GM12878 (cell line): ENCODE results near the gene FBXL2.

Experiments used
- BMI1 ChIP-seq: fragments of 450-650 bp; IDR thresholded peaks from 2 replicates; pipeline ENCODE4 v1.6.1; 2016; ENCODE audit warnings: mild to moderate bottlenecking, moderate library complexity, borderline replicate concordance
- CTCF ChIP-seq, 3 experiments: IDR thresholded peaks in 2 of 3; conservative IDR thresholded peaks in 1 of 3; 2 replicates each; pipeline ENCODE4 v1.5.1; 2011; ENCODE audit warnings: low read depth in 3 of 3, low read length in 3 of 3, mild to moderate bottlenecking in 3 of 3, control low read depth in 2 of 3, moderate library complexity in 2 of 3, inconsistent platforms in 1 of 3, mixed read lengths in 1 of 3; ENCODE audit not compliant: control insufficient read depth in 2 of 3, insufficient read depth in 1 of 3; ENCODE audit errors: extremely low read depth in 1 of 3
- EGR1 ChIP-seq, 2 experiments: IDR thresholded peaks; 1 replicate in 1 of 2; 2 replicates in 1 of 2; pipeline ENCODE4 v1.6.1; 2011 to 2012; ENCODE audit warnings: low read depth in 2 of 2, low read length in 2 of 2, borderline replicate concordance in 1 of 2, mild to moderate bottlenecking in 1 of 2, moderate library complexity in 1 of 2
- POLR2A ChIP-seq: IDR thresholded peaks from 2 replicates; pipeline ENCODE4 v1.6.1; 2011; ENCODE audit warnings: low read depth, mild to moderate bottlenecking, low read length
- RFX5 ChIP-seq: IDR thresholded peaks from 2 replicates; pipeline ENCODE4 v1.6.1; 2011; ENCODE audit warnings: low read depth, low read length, improper control_type of control experiment
- SMAD1 ChIP-seq: fragments of 450-650 bp; IDR thresholded peaks from 2 replicates; pipeline ENCODE4 v1.6.1; 2018; ENCODE audit warnings: mild to moderate bottlenecking, low read depth; ENCODE audit not compliant: partially characterized antibody
- SPI1 ChIP-seq: IDR thresholded peaks from 2 replicates; pipeline ENCODE4 v1.6.1; 2011; ENCODE audit warnings: low read depth, mild to moderate bottlenecking, low read length, moderate library complexity, borderline replicate concordance; ENCODE audit not compliant: insufficient read depth
- SREBF1 ChIP-seq: IDR thresholded peaks from 2 replicates; pipeline ENCODE4 v1.6.1; 2012; ENCODE audit warnings: mild to moderate bottlenecking, low read length

DNA sequence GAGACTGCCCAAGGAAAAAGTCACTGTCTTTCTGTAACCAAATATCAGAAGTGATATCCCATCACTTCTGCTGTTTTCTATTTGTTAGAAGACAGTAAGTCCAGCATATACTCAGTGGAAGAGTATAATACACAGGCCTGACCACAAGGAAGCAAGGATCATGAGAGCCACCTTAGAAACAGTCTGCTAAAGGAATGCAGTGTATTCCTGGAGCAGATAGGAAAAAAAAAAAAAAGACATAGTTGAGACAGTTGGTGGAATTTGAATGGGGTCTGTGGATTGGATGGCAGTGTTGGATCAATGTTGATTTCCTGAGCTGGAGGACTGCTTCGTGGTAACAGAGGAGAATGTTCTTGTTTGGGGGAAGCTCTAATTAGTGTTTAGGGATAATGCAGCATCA lies 26.5 kb upstream of the FBXL2 start:
- TF ChIP-seq CTCF (IDR thresholded peaks at IDR 0.05 in 2 of 3, conservative IDR thresholded peaks at IDR 0.05 in 1 of 3; ENCODE audit: control insufficient read depth in 2 of 3, extremely low read depth in 1 of 3, insufficient read depth in 1 of 3, low read depth in 3 of 3, low read length in 3 of 3) (no peak), SMAD1 (no peak), SPI1 (no peak), BMI1 (no peak), POLR2A (no peak), RFX5 (no peak), SREBF1 (no peak), EGR1 (IDR thresholded peaks at IDR 0.05; ENCODE audit: borderline replicate concordance in 1 of 2, low read depth in 2 of 2, low read length in 2 of 2) (no peak)
